HG02678 (cell line): ENCODE data around the gene HTR7.
"Not testable (repeated sequence)": the region's sequence is repeated elsewhere in the genome, so short reads cannot be mapped to it uniquely, and the experiment has no call there.

Source experiments
- ATAC-seq: cut with Tn5 transposase; IDR thresholded peaks from one replicate; pipeline ENCODE4 v1.9.1; 2021; ENCODE audit warnings: mild to moderate bottlenecking, moderate library complexity; ENCODE audit not compliant: unreplicated experiment

Gene HTR7

GRCh38 chr10:90858461-90858968 lies 676 bp upstream of the HTR7 start:
- no peak for ATAC-seq

- ATAC-seq, result no peak
These were observed 740 bp downstream of the HTR7 start for GRCh38 chr10:90856964-90857634.

GRCh38 chr10:90856261-90856660 lies 1.6 kb downstream of the HTR7 start:
- no peak for ATAC-seq

- no peak for ATAC-seq
These were observed 2.7 kb downstream of the HTR7 start for GRCh38 chr10:90855126-90855525.

GRCh38 chr10:90849956-90850749 lies 7.7 kb downstream of the HTR7 start:
- no peak for ATAC-seq

- no peak for ATAC-seq
These were observed 10.4 kb downstream of the HTR7 start for GRCh38 chr10:90847436-90847835.

GRCh38 chr10:90846746-90847145 lies 11.1 kb downstream of the HTR7 start:
- ATAC-seq, result no peak

GRCh38 chr10:90845726-90846125 lies 12.1 kb downstream of the HTR7 start:
- ATAC-seq, result no peak

- no peak for ATAC-seq
These were observed 15.1 kb downstream of the HTR7 start for GRCh38 chr10:90842725-90843124.

GRCh38 chr10:90837486-90837885 lies 20.4 kb downstream of the HTR7 start:
- no peak for ATAC-seq

GRCh38 chr10:90834326-90834725 lies 23.5 kb downstream of the HTR7 start:
- no peak for ATAC-seq

- no peak for ATAC-seq
These were observed 25.7 kb downstream of the HTR7 start for GRCh38 chr10:90832111-90832510.

GRCh38 chr10:90822508-90822907 lies 35.3 kb downstream of the HTR7 start:
- no peak for ATAC-seq

- not testable (repeated sequence) for ATAC-seq
These were observed 36.0 kb downstream of the HTR7 start for GRCh38 chr10:90821864-90822263.

GRCh38 chr10:90819911-90820310 lies 37.9 kb downstream of the HTR7 start:
- no peak for ATAC-seq

GRCh38 chr10:90818736-90819135 lies 39.1 kb downstream of the HTR7 start:
- ATAC-seq, result no peak

GRCh38 chr10:90817128-90817889 lies 40.5 kb downstream of the HTR7 start:
- no peak for ATAC-seq

- no peak for ATAC-seq
These were observed 41.4 kb downstream of the HTR7 start for GRCh38 chr10:90816466-90816865.

GRCh38 chr10:90813594-90814365 lies 44.1 kb downstream of the HTR7 start:
- no peak for ATAC-seq

- ATAC-seq, result not testable (repeated sequence)
These were observed 50.7 kb downstream of the HTR7 start for GRCh38 chr10:90807106-90807505.

GRCh38 chr10:90806677-90807076 lies 51.2 kb downstream of the HTR7 start:
- ATAC-seq, result no peak
